ENCODE measurements around the gene ATF3.
"Not testable (repeated sequence)": the region's sequence is repeated elsewhere in the genome, so short reads cannot be mapped to it uniquely, and the experiment has no call there.

Gene ATF3

GRCh38 chr1:212655668-212656440 lies 47.3 kb downstream of the ATF3 start:
- no peak for DNase-seq

GRCh38 chr1:212656730-212657129 lies 48.2 kb downstream of the ATF3 start:
- no peak for DNase-seq

GRCh38 chr1:212658250-212658649 lies 49.7 kb downstream of the ATF3 start:
- not testable (repeated sequence) for DNase-seq

- DNase-seq: no peak
Observed at GRCh38 chr1:212664409-212665199, 56.0 kb downstream of the ATF3 start.

GRCh38 chr1:212665241-212666115 lies 56.9 kb downstream of the ATF3 start:
- peak; percentile 84 to 93 (median 90) for DNase-seq

GRCh38 chr1:212666116-212666775 lies 57.7 kb downstream of the ATF3 start:
- DNase-seq: no peak

GRCh38 chr1:212667223-212668139 lies 58.9 kb downstream of the ATF3 start:
- peak; percentile 72 to 90 (median 82) for DNase-seq

- DNase-seq: no peak
Observed at GRCh38 chr1:212668477-212668876, 59.9 kb downstream of the ATF3 start.

- DNase-seq: peak; percentile 66 to 86 (median 76)
Observed at GRCh38 chr1:212669102-212669501, 60.5 kb downstream of the ATF3 start.

- no peak for DNase-seq
Observed at GRCh38 chr1:212669600-212669999, 61.0 kb downstream of the ATF3 start.

- no peak for DNase-seq
Observed at GRCh38 chr1:212670301-212670700, 61.7 kb downstream of the ATF3 start.

All from suppressor macrophage (primary cell).